Ovary (tissue), 3 donors: ENCODE measurements around the gene STAC.

Experiments
- EP300 ChIP-seq: sonication (generic); formaldehyde crosslinking; IDR thresholded peaks from one replicate; pipeline ENCODE4 v1.6.1; 2017; ENCODE audit warnings: antibody characterized with exemption
- POLR2A ChIP-seq: fragments of 450-650 bp; IDR thresholded peaks from one replicate; pipeline ENCODE4 v1.6.1; 2017; ENCODE audit warnings: antibody characterized with exemption, mild to moderate bottlenecking, moderate library complexity
- TF ChIP-seq, protein P1 (sequence below), 3 donors: fragments of 450-650 bp in 2 of 3; fragments of 200-600 bp in 1 of 3; IDR thresholded peaks; one replicate each; pipeline versions ENCODE4 v1.5.1 to v1.8.0; 2016 to 2022; ENCODE audit warnings: antibody characterized with exemption in 3 of 3, mild to moderate bottlenecking in 1 of 3
- donor health status: DM: no; HTN: no; CAD: no.

DNA sequence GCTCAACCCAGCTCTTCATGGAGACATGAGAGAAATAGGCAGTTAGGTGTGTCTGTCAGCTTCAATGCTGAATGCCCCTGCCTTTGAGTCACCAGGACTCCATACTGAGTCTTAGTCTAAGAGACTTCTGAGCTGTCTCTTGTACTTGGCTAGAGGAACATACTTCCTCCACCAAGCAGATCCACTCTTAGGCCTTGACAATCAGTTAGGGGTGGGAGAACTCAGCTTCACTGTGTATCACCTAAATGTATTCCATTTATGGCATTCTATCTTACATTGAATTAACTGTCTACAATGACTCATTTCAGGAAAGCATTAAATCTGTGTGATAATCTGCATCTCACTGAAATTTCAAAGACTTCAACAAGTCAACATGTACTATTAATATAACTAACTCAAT lies 66.0 kb downstream of the STAC start:
- TF ChIP-seq POLR2A (no peak), EP300 (no peak)
- TF ChIP-seq, protein P1, sequence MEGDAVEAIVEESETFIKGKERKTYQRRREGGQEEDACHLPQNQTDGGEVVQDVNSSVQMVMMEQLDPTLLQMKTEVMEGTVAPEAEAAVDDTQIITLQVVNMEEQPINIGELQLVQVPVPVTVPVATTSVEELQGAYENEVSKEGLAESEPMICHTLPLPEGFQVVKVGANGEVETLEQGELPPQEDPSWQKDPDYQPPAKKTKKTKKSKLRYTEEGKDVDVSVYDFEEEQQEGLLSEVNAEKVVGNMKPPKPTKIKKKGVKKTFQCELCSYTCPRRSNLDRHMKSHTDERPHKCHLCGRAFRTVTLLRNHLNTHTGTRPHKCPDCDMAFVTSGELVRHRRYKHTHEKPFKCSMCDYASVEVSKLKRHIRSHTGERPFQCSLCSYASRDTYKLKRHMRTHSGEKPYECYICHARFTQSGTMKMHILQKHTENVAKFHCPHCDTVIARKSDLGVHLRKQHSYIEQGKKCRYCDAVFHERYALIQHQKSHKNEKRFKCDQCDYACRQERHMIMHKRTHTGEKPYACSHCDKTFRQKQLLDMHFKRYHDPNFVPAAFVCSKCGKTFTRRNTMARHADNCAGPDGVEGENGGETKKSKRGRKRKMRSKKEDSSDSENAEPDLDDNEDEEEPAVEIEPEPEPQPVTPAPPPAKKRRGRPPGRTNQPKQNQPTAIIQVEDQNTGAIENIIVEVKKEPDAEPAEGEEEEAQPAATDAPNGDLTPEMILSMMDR (IDR thresholded peaks at IDR 0.05) = no peak
